HG02870 (cell line): ENCODE data around the gene DDX42.
"Not testable (repeated sequence)": the region's sequence is repeated elsewhere in the genome, so short reads cannot be mapped to it uniquely, and the experiment has no call there.

Experiments used
- ATAC-seq: cut with Tn5 transposase; IDR thresholded peaks from one replicate; pipeline ENCODE4 v1.9.1; 2021; ENCODE audit warnings: mild to moderate bottlenecking, moderate library complexity; ENCODE audit not compliant: unreplicated experiment

Gene DDX42

DNA sequence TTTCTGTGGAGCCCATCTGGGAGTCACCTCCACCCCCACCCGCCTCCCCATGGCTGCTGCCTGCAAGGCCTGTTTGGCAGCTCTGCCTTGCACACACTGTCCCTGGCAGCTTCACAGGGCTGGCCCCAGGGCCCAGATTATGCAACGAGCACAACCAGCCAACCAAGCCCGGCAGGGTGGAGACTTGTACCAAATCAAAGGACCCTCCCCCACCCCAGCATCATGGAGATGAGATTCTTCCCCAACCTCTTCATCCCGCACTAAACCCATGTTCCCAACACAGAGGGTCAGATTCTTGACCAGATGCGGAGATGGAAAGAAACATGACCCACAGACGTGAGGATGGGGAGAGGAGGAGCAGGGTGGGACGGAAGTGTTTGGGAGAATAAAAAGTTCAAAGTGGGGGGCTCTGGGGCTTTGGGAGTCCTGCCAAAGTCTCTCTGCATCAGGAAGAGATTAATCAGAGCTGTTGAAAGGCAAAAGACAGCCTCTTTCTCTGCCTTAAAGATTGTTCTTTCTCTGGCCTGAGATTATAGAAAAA, 64.7 kb downstream of the DDX42 start:
- ATAC-seq: no peak

DNA sequence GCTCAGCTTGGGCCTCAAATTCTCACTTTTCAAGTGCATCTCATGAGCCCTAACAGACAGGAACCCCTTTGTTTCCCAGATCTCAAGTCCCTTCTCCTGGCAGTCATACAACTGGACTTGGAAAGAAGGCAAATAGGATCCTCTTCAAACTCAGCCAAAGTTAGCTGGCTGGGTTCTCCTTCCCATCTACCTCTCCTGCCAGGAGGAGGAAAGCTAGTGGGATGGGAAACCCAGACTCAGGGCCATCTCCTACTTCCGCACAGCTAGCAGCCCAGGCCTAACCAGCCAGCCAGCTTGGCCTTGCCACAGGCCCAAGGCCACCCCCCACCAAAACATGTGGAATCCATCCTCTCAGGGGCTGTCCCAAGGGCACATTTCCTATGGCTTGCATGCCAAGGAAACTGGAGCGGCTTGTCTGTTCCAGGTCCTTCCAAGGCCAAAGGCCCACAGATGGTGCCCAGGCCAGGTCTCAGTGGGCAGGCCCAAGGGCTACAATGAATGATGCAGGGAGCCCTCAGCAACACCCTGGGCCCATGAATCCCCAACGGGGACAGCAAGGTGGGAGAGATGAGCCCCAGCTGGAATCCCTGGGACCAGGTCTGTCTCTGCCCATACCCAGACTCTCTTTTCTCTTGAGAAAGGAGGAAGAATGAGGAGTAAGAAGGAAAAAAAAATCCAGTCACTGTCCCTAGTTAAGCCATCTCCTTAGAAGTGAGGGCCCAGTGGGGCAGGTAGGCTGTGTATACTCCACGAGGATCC, 66.8 kb downstream of the DDX42 start:
- no peak for ATAC-seq

DNA sequence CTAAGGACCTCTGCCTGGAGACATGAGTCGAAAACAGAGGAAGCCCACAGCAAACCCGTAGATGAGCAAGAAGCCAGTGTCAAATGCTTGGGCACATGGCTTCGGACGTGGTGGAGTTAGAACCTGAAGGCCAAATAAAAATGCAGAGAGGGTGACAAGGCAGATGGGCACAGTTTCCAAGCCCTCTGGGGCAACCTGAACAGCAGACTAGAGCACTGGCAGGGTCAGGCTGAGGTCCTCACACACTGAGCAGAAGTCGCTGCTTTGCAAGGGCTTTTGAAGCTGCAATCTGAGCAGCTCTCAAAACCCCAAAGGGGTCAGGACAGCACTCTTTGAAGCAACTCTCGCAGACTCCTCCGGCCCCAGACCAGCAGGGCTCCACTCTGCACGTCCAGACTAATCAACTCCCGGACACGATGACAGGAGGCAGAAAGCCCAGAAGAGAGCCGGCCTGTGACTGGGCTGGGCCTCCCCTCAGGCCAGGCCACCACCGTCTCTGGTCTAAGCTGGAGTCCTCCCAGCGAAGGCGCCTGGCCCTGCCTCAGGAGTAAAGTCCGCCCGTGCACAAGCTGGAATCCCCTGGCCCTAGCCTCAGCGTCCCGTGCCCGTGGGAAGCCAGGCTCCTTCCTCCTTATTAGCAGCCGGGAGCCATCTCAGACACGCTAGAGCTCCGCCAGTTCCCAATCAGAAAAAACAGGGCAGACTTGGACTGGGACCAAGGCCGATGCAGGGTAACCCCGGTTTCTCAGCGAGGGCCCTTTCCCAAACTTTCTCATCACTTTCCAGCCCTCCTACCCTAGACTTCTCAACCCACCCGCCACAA, 67.6 kb downstream of the DDX42 start:
- no peak for ATAC-seq

DNA sequence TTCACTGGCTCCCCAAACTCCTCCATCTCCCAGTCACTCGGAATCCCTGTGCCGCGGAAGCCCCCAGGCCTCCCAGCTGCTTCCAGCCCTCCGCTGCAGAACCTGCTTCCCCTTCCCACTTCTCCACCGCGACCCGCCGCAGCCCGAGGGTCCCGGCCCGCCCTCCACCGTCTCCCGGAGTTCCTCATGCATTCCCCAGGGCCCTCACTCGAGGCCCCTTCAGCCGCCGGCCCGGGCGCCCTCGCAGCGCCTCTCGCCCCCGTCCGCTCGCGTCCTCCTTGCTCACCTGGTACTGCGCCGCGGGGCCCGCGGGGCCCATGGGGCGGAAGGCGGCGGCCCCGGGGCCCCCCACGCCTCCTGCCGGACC, 68.2 kb downstream of the DDX42 start:
- ATAC-seq: peak; percentile 7

- peak; percentile 85 for ATAC-seq
These were observed 68.8 kb downstream of the DDX42 start, which contains the start of gene SMARCD2 for GRCh38 chr17:63842540-63843386. SMARCD2 (minus strand) TSS chr17:63842685; CDS start chr17:63842674, 11 bp downstream.

DNA sequence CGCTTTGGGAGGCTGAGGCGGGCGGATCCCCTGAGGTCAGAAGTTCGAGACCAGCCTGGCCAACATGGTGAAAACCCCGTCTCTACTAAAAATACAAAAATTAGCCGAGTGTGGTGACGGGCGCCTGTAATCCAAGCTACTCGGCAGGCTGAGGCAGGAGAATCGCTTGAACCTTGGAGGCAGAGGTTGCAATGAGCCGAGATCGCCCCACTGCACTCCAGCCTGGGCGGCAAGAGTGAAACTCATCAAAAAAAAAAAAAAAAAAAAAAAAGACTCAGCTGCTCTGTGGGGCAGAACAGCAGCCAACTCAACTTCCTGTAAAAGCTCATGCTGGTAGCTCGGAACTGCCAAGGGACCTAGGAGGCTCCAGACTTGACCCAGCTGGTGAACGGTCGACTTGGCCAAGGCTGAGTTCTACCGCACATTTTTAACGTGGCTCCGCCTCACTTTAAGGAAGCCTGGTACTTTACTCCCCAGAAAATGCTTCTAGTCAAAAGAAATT, 69.5 kb downstream of the DDX42 start:
- ATAC-seq: not testable (repeated sequence)

GRCh38 chr17:63843910-63844677, 70.1 kb downstream of the DDX42 start:
- ATAC-seq: no peak

- no peak for ATAC-seq
These were observed 71.5 kb downstream of the DDX42 start for GRCh38 chr17:63845509-63845908.

DNA sequence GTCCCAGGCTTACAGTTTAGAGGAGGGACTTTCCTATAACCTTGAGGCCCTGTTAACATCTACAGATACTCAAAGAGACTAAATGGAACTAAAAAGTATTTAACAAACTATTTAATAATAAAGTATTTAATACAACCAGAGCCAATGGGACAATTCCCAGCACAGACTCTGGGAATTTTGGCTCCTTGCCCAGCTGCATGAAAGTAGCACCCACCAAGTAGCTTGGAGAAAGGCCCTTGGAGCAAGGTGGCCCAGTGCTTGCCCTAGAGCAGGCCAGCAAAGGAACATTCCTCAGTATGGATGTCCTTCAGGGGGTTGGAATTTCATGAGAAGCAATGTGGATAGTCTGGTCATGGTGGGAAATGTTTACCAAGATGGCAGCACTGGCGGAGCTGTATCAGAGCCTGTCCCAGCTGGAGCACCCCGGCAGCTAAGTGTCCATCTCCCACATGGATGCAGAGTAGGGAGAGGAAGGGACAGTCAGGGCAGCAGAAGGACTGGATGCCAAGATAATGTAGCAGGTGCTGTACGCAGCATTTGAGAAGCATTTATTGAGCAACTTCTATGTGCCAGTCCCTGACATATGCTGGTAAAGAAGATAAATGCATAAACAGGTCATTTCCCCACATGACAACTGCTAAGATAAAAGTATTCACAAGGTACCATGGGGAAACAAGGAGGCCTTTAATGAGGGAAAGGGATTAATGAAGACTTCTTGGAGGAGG, 73.7 kb downstream of the DDX42 start:
- no peak for ATAC-seq

DNA sequence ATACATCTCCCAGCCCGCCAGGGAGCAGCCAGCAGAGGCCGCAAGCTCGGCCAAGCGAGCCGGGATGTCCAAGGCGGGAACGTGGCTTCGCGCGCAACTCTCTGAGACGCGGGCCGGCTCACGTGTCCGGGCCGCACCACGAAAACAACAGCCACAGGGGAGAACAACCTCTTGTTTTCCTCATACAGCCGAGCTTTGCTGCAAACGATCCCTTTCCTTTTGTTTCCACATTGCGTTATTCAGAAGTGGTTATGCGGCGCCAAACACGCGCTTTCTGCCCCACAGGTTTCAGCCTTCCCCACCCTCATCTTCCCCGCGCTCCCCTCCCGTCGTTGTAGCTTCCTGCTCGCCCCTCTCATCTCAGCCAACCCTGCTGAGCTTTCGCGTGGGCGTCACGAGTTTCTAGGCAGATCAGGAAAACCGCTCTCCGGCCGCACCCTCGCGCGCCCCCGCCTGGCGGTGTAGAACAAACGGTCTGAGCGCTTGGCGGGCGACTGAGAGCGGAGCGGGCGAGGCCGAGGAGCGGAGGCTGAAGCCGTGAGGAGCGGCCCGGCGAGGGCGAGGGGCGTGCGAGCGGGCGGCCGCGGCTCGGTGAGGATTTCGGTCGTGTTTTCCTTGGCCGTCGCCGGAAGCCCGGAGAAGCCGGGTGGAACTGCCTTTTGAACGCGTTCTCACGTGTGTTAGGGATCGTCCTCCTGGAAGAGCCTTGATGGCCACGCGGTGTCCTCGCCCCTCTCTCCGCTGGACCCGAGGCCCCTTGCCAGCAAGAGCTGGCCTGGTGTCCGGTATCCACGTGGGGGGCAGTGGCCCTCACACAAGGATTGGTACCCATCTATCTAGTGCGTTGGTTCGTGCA, 75.1 kb downstream of the DDX42 start:
- peak; percentile 76 for ATAC-seq

DNA sequence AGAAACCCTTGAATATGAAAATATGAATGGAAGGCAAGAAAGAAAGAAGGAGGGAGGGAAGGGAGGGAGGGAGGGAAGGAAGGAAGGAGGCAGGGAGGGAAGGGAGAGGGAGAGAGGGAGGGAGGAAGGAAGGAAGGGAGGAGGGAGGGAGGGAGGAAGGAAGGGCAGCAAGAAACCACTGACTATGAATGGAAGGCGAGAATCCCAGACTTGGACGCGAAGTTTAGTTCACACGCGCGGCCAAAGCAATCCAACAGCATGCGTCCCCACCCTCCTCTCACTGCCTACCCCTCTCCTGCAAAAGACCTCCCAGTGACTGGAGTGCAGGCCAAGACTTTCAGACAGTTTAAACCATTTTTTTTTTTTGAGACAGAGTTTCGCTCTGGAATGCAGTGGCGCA, 76.4 kb downstream of the DDX42 start:
- no peak for ATAC-seq

- no peak for ATAC-seq
These were observed 79.3 kb downstream of the DDX42 start for GRCh38 chr17:63853260-63853659.

DNA sequence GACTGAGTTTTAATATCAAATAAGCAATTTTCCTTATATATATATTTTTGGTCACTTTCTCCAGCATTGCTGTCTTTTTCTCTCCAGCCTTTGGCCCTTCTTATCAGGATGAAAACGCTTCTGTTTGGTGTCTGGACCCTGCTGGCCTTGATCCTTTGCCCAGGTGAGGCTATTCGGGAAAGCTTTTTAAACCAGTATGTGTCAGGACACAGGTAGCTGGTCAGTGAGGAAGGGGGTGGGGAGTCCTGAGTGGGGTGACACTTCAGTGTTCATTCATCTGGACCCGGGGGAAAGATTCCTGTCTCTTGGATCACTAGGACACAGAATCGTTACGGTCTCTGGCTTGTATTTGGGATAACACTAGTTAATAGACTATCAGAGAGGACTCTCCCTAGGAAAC, 80.7 kb downstream of the DDX42 start:
- no peak for ATAC-seq

GRCh38 chr17:63855185-63855584, 81.2 kb downstream of the DDX42 start:
- no peak for ATAC-seq

- not testable (repeated sequence) for ATAC-seq
These were observed 82.5 kb downstream of the DDX42 start for GRCh38 chr17:63856425-63856824.

DNA sequence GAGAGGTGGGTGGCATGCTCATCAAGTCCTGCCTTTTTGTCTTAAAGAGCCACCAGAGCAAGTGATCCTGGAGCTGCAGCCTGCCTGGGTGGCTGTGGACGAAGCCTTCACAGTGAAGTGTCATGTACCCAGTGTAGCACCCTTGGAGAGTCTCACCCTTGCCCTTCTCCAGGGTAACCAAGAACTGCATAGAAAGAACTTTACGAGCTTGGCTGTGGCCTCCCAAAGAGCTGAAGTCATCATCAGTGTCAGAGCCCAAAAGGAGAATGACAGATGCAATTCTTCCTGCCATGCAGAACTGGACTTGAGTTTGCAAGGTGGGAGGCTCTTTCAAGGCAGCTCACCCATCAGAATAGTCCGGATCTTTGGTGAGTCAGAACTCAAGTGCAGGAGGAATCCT, 85.3 kb downstream of the DDX42 start:
- no peak for ATAC-seq

DNA sequence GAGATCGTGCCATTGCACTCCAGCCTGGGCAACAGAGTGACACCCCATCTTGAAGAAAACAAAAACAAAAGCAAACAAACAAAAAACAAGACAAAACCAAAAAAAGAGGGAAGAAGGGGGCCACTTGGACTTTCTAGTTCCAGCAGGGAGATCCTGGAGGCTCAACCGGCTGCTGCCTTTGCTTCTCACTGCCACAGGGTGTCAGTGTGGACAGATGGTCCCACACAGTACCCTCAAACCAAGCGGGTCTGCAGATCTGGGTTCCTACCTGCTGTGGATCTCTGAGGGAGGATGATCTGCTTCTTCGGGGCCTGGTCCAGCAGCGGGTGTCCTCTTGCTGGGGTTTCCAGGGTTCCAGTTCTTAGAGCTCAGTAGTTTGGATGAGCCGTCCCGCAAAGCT, 92.7 kb downstream of the DDX42 start:
- ATAC-seq: not testable (repeated sequence)
